ENCODE data around the gene NXPE3.
"Not testable (repeated sequence)": the region's sequence is repeated elsewhere in the genome, so short reads cannot be mapped to it uniquely, and the experiment has no call there.

The NXPE3 gene

GRCh38 chr3:101853982-101854381 is 75.0 kb downstream of the NXPE3 start:
- Mint-ChIP-seq H3K9me3 (no peaks in the 10 kb centered on the region), H3K27me3 (no peaks in the 10 kb centered on the region), H3K4me3 (no peak overlapping the region), H3K4me1 (ENCODE audit: low read depth in 2 of 2) (peaks cover 45 to 49% of the 10 kb centered on the region in 2 donors), H3K36me3 (ENCODE audit: insufficient read depth) (peaks cover 99% of the 10 kb centered on the region), H3K27ac (peak overlapping the region; percentile 39 to 99)
- DNase-seq (no peak), ATAC-seq (replicated peaks) (no peak)

GRCh38 chr3:101854608-101855304 is 75.7 kb downstream of the NXPE3 start:
- DNase-seq = no peak
- ATAC-seq (replicated peaks) = no peak
- H3K27ac Mint-ChIP-seq = peak overlapping the region; percentile 74 to 99
- H3K9me3 Mint-ChIP-seq = no peaks in the 10 kb centered on the region
- peak overlapping the region; percentile 4 to 5 for H3K4me3 Mint-ChIP-seq
- peaks cover 45 to 49% of the 10 kb centered on the region in 2 donors for H3K4me1 Mint-ChIP-seq (ENCODE audit: low read depth in 2 of 2)
- no peaks in the 10 kb centered on the region for H3K27me3 Mint-ChIP-seq
- peaks cover 100% of the 10 kb centered on the region for H3K36me3 Mint-ChIP-seq (ENCODE audit: insufficient read depth)

- Mint-ChIP-seq H3K27ac (peak overlapping the region; percentile 15 to 29), H3K9me3 (no peaks in the 10 kb centered on the region), H3K27me3 (no peaks in the 10 kb centered on the region), H3K4me3 (peak overlapping the region in 1 of 2 donors; percentile 25), H3K36me3 (ENCODE audit: insufficient read depth) (peaks cover 98% of the 10 kb centered on the region), H3K4me1 (ENCODE audit: low read depth in 2 of 2) (peaks cover 23 to 36% of the 10 kb centered on the region in 2 donors)
- DNase-seq (no peak), ATAC-seq (replicated peaks) (no peak)
Observed at GRCh38 chr3:101857301-101857741, 78.3 kb downstream of the NXPE3 start.

- no peak overlapping the region for H3K4me3 Mint-ChIP-seq
- no peak for ATAC-seq (replicated peaks)
Observed at GRCh38 chr3:101858464-101859030, 79.5 kb downstream of the NXPE3 start.

GRCh38 chr3:101859882-101860448 is 81.0 kb downstream of the NXPE3 start:
- H3K4me3 Mint-ChIP-seq = no peak overlapping the region
- DNase-seq (no peak), ATAC-seq (replicated peaks) (no peak)
- peaks cover 88% of the 10 kb centered on the region for H3K36me3 Mint-ChIP-seq (ENCODE audit: insufficient read depth)
- no peaks in the 10 kb centered on the region for H3K27me3 Mint-ChIP-seq
- H3K4me1 Mint-ChIP-seq (ENCODE audit: low read depth in 2 of 2) = peaks cover 14 to 25% of the 10 kb centered on the region in 2 donors
- peak overlapping the region in 1 of 2 donors; percentile 9 for H3K27ac Mint-ChIP-seq
- H3K9me3 Mint-ChIP-seq = no peaks in the 10 kb centered on the region

More at GRCh38 chr3:101858464-101859030, 79.5 kb downstream of the NXPE3 start:
- H3K27me3 Mint-ChIP-seq = no peaks in the 10 kb centered on the region
- H3K4me1 Mint-ChIP-seq (ENCODE audit: low read depth in 2 of 2) = peaks cover 16 to 30% of the 10 kb centered on the region in 2 donors
- no peaks in the 10 kb centered on the region for H3K9me3 Mint-ChIP-seq
- H3K27ac Mint-ChIP-seq = no peak overlapping the region
- peaks cover 94% of the 10 kb centered on the region for H3K36me3 Mint-ChIP-seq (ENCODE audit: insufficient read depth)
- no peak for DNase-seq

- Mint-ChIP-seq H3K4me1 (ENCODE audit: low read depth in 2 of 2) (peaks cover 12 to 17% of the 10 kb centered on the region in 2 donors), H3K9me3 (no peaks in the 10 kb centered on the region), H3K27me3 (no peaks in the 10 kb centered on the region), H3K27ac (peak overlapping the region; percentile 33 to 77), H3K36me3 (ENCODE audit: insufficient read depth) (peaks cover 75% of the 10 kb centered on the region), H3K4me3 (no peak overlapping the region)
- no peak for DNase-seq
- peak; percentile 9 for ATAC-seq (replicated peaks)
Observed at GRCh38 chr3:101861212-101861788, 82.3 kb downstream of the NXPE3 start.

GRCh38 chr3:101861789-101862415 is 82.9 kb downstream of the NXPE3 start:
- DNase-seq (no peak), ATAC-seq (replicated peaks) (peak; percentile 13)
- no peak overlapping the region for H3K4me3 Mint-ChIP-seq
- peaks cover 12 to 13% of the 10 kb centered on the region in 2 donors for H3K4me1 Mint-ChIP-seq (ENCODE audit: low read depth in 2 of 2)
- H3K9me3 Mint-ChIP-seq = no peaks in the 10 kb centered on the region
- peaks cover 69% of the 10 kb centered on the region for H3K36me3 Mint-ChIP-seq (ENCODE audit: insufficient read depth)
- H3K27me3 Mint-ChIP-seq = no peaks in the 10 kb centered on the region
- peak overlapping the region; percentile 21 to 77 for H3K27ac Mint-ChIP-seq

- peaks cover 62% of the 10 kb centered on the region for H3K36me3 Mint-ChIP-seq (ENCODE audit: insufficient read depth)
- peaks cover 6 to 8% of the 10 kb centered on the region in 2 donors for H3K4me1 Mint-ChIP-seq (ENCODE audit: low read depth in 2 of 2)
- DNase-seq (no peak), ATAC-seq (replicated peaks) (peak; percentile 30)
- H3K27ac Mint-ChIP-seq = peak overlapping the region in 1 of 2 donors; percentile 21
- no peak overlapping the region for H3K4me3 Mint-ChIP-seq
- no peaks in the 10 kb centered on the region for H3K27me3 Mint-ChIP-seq
- no peaks in the 10 kb centered on the region for H3K9me3 Mint-ChIP-seq
Observed at GRCh38 chr3:101862416-101863165, 83.6 kb downstream of the NXPE3 start.

GRCh38 chr3:101864926-101865325 is 85.9 kb downstream of the NXPE3 start:
- not testable (repeated sequence) for H3K4me1 Mint-ChIP-seq (ENCODE audit: low read depth in 2 of 2); H3K9me3 Mint-ChIP-seq; DNase-seq; H3K27me3 Mint-ChIP-seq; ATAC-seq (replicated peaks); H3K4me3 Mint-ChIP-seq
- peak overlapping the region in 1 of 2 donors; percentile 44 for H3K27ac Mint-ChIP-seq
- peaks cover 46% of the 10 kb centered on the region for H3K36me3 Mint-ChIP-seq (ENCODE audit: insufficient read depth)

- H3K4me1 Mint-ChIP-seq (ENCODE audit: low read depth in 2 of 2) = peaks cover 1 to 3% of the 10 kb centered on the region in 2 donors
- ATAC-seq (replicated peaks) = no peak
- peaks cover 38% of the 10 kb centered on the region for H3K36me3 Mint-ChIP-seq (ENCODE audit: insufficient read depth)
- H3K27me3 Mint-ChIP-seq = no peaks in the 10 kb centered on the region
- DNase-seq = no peak
- peak overlapping the region in 1 of 2 donors; percentile 60 for H3K27ac Mint-ChIP-seq
- H3K4me3 Mint-ChIP-seq = no peak overlapping the region
- no peaks in the 10 kb centered on the region for H3K9me3 Mint-ChIP-seq
Observed at GRCh38 chr3:101865751-101866509, 86.9 kb downstream of the NXPE3 start.

GRCh38 chr3:101867511-101867910 is 88.5 kb downstream of the NXPE3 start:
- Mint-ChIP-seq H3K36me3 (ENCODE audit: insufficient read depth) (peaks cover 27% of the 10 kb centered on the region), H3K9me3 (no peaks in the 10 kb centered on the region), H3K27me3 (no peaks in the 10 kb centered on the region), H3K27ac (no peak overlapping the region), H3K4me1 (ENCODE audit: low read depth in 2 of 2) (peaks cover 0 to 1% of the 10 kb centered on the region in 2 donors), H3K4me3 (no peak overlapping the region)
- DNase-seq (no peak), ATAC-seq (replicated peaks) (no peak)

GRCh38 chr3:101867996-101868395 is 89.0 kb downstream of the NXPE3 start:
- ATAC-seq (replicated peaks) (no peak), DNase-seq (no peak)
- no peaks in the 10 kb centered on the region for H3K9me3 Mint-ChIP-seq
- H3K27me3 Mint-ChIP-seq = no peaks in the 10 kb centered on the region
- peaks cover 24% of the 10 kb centered on the region for H3K36me3 Mint-ChIP-seq (ENCODE audit: insufficient read depth)
- peaks cover 0 to 1% of the 10 kb centered on the region in 2 donors for H3K4me1 Mint-ChIP-seq (ENCODE audit: low read depth in 2 of 2)
- H3K27ac Mint-ChIP-seq = no peak overlapping the region
- H3K4me3 Mint-ChIP-seq = no peak overlapping the region
